DND-41 (cell line): ENCODE data around the gene STK25.

ENCODE experiments used
- EZH2 ChIP-seq: IDR thresholded peaks from 3 replicates; pipeline ENCODE4 v1.6.1; 2012; ENCODE audit warnings: borderline replicate concordance, low read depth, mild to moderate bottlenecking, moderate library complexity, low read length, inconsistent platforms; ENCODE audit not compliant: severe bottlenecking
- TF ChIP-seq, protein P1 (sequence below): IDR thresholded peaks from 2 replicates; pipeline ENCODE4 v1.5.1; 2012; ENCODE audit warnings: borderline replicate concordance, low read length, moderate library complexity, mild to moderate bottlenecking; ENCODE audit not compliant: poor library complexity, severe bottlenecking; ENCODE audit errors: extremely low read depth

DNA sequence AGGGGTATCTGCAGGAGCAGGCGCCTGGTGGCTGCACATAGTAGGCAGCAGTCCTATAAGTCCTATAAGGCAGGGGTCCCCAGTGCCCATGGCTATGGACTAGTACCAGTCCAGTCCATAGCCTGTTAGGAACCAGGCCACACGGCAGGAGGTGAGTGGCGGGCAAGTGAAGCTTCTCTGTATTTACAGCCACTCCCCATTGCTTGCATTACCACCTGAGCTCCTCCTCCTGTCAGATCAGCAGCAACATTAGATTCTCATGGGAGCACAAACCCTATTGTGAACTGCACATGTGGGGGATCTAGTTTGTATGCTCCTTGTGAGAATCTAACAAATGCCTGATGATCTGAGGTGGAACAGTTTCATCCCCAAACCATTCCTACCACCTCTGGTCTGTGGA, 33.1 kb downstream of the STK25 start:
- TF ChIP-seq, protein P1, sequence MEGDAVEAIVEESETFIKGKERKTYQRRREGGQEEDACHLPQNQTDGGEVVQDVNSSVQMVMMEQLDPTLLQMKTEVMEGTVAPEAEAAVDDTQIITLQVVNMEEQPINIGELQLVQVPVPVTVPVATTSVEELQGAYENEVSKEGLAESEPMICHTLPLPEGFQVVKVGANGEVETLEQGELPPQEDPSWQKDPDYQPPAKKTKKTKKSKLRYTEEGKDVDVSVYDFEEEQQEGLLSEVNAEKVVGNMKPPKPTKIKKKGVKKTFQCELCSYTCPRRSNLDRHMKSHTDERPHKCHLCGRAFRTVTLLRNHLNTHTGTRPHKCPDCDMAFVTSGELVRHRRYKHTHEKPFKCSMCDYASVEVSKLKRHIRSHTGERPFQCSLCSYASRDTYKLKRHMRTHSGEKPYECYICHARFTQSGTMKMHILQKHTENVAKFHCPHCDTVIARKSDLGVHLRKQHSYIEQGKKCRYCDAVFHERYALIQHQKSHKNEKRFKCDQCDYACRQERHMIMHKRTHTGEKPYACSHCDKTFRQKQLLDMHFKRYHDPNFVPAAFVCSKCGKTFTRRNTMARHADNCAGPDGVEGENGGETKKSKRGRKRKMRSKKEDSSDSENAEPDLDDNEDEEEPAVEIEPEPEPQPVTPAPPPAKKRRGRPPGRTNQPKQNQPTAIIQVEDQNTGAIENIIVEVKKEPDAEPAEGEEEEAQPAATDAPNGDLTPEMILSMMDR = no peak
- no peak for TF ChIP-seq EZH2
